ENCODE data around the gene ARHGAP44.

The ARHGAP44 gene

GRCh38 chr17:13024526-13025257 is 235.4 kb downstream of the ARHGAP44 start:
- DNase-seq (ENCODE audit: low read depth), result peak; percentile 63

GRCh38 chr17:13025258-13025627 is 235.9 kb downstream of the ARHGAP44 start:
- DNase-seq (ENCODE audit: low read depth), result no peak

DNA sequence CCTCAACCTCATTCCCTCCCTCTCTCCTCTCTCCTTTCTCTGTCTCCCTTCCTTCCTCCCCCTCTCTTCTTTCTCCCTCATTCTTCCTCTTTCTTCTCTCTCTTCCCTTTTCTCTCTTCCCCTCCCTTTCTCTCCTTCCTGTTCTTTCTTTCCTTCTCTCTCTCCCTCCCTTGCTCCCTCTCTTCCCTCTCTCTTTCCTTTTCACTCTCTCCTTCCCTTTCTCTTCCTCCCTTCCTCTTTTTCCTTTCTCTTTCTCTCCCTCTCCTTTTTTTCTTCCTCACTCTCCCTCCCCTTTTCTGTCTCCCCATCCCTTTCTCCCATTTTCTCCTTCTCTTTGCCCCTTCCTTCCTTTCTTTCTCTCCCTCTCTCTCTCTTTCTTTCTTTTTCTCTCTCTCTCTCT is 236.4 kb downstream of the ARHGAP44 start:
- no peak for DNase-seq (ENCODE audit: low read depth)

GRCh38 chr17:13027246-13027645 is 237.9 kb downstream of the ARHGAP44 start:
- peak; percentile 25 for DNase-seq (ENCODE audit: low read depth)

- DNase-seq (ENCODE audit: low read depth), result no peak
Measured at GRCh38 chr17:13029340-13029739, 240.0 kb downstream of the ARHGAP44 start.

- no peak for DNase-seq (ENCODE audit: low read depth)
Measured at GRCh38 chr17:13030056-13030455, 240.8 kb downstream of the ARHGAP44 start.

- peak; percentile 53 for DNase-seq (ENCODE audit: low read depth)
Measured at GRCh38 chr17:13030459-13031300, 241.4 kb downstream of the ARHGAP44 start.

- peak; percentile 60 for DNase-seq (ENCODE audit: low read depth)
Measured at GRCh38 chr17:13031718-13032350, 242.5 kb downstream of the ARHGAP44 start.

- no peak for DNase-seq (ENCODE audit: low read depth)
Measured at GRCh38 chr17:13035420-13035819, 246.1 kb downstream of the ARHGAP44 start.

DNA sequence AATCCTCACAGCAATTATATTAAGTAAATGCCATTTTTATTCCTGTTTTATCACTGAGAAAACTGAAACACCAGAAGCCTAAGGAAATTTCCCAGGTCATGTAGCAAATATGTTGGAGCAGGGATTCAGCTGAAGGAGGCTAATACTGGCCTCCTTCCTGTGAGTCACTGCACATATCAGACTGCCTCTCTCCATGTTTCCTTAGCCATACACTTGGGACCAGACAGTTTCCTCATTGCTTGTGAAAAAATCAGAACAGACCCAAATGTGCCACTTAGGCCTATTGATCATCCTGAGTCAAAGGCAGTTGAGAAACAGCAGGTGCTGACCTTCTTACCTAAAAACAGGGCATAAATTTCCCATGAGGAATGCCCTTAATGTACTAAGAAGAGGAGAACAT is 247.5 kb downstream of the ARHGAP44 start:
- peak; percentile 18 for DNase-seq (ENCODE audit: low read depth)

DNA sequence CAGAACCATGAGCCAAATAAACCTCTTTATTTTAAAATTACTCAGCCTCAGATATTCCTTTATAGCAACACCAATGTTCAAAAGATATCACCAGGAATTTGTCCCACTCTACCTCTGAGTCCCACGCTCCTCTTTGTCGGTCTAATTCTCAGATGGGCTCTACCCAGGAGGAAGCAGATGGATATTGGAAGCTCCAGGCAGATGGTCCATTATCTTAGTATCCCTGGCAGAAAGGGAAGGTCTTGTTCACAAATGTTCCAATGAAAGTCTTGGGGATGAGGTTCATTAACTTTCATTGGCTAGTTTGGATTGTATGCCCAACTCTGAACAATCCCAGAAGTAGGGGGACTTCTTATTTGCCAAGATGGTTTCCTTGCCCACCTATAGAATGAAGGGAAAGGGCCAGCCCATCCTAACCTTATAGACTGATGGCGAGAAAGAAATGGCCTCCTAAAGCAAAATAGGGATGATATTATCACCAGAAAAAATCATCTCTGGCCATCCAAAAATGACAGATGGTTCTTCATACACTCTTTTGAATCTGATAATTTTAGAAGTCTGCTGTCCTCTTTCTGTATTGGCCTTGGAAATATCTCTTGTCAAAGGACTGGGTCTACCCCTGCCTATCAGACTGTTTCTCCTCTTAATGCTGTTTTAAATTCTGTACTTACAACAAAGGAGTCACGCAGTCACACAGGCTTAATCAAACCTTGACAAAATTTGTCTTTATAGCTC is 249.8 kb downstream of the ARHGAP44 start:
- no peak for DNase-seq (ENCODE audit: low read depth)
